MM.1S (cell line): ENCODE data around the gene F11R.

ENCODE experiments used
- CTCF ChIP-seq: fragments of 300-600 bp; sonication (generic); IDR thresholded peaks from 2 replicates; pipeline ENCODE4 v1.5.1; 2016; ENCODE audit warnings: antibody characterized with exemption, low read length, mixed read lengths
- EZH2 ChIP-seq: fragments of 300-600 bp; sonication (generic); optimal IDR thresholded peaks from 2 replicates; pipeline ENCODE3; 2017; ENCODE audit warnings: low read depth, mild to moderate bottlenecking, antibody characterized with exemption, low read length, mixed read lengths

GRCh38 chr1:161020509-161021164 is at the start of gene F11R:
- TF ChIP-seq CTCF: peak; percentile 41
- no peak for TF ChIP-seq EZH2
